A549 (cell line): Measurements from ENCODE around the gene HLA-DQA1.

Experiments used
- CEBPB ChIP-seq, 2 experiments: fragments of >200 bp in 1 of 2; sonication (Bioruptor Twin) in 1 of 2; formaldehyde crosslinking in 1 of 2; IDR thresholded peaks; 2 replicates each; pipeline ENCODE4 v1.6.1; 2012 to 2016
- CHD4 ChIP-seq: fragments of 200-600 bp; sonication (generic); IDR thresholded peaks from 2 replicates; pipeline ENCODE4 v1.6.1; 2016; ENCODE audit warnings: antibody characterized with exemption, mild to moderate bottlenecking, borderline replicate concordance
- MAFK ChIP-seq: fragments of 450-650 bp; IDR thresholded peaks from 2 replicates; pipeline ENCODE4 v1.6.1; 2014; ENCODE audit not compliant: partially characterized antibody
- NFE2L2 ChIP-seq: fragments of 150-350 bp; conservative IDR thresholded peaks from 2 replicates; pipeline ENCODE4 v1.6.1; 2014; ENCODE audit warnings: low read length
- PHF8 ChIP-seq: fragments of 200-600 bp; sonication (generic); IDR thresholded peaks from 2 replicates; pipeline ENCODE4 v1.6.1; 2016; ENCODE audit warnings: low read depth, mild to moderate bottlenecking, antibody characterized with exemption, moderate library complexity, borderline replicate concordance
- POLR2A ChIP-seq: IDR thresholded peaks from 2 replicates; pipeline ENCODE4 v1.6.1; 2012; ENCODE audit warnings: mild to moderate bottlenecking, low read length
- RAD21 ChIP-seq, 2 experiments: fragments of >200 bp in 1 of 2; sonication (Bioruptor Twin) in 1 of 2; formaldehyde crosslinking in 1 of 2; IDR thresholded peaks in 1 of 2; conservative IDR thresholded peaks in 1 of 2; 2 replicates in 1 of 2; 3 replicates in 1 of 2; pipeline ENCODE4 v1.6.1; 2012 to 2018; ENCODE audit warnings: inconsistent platforms in 1 of 2
- USF2 ChIP-seq: fragments of 450-650 bp; IDR thresholded peaks from 2 replicates; pipeline ENCODE4 v1.6.1; 2014; ENCODE audit warnings: antibody characterized with exemption
- TF ChIP-seq, protein P1 (sequence below): fragments of >200 bp; sonication (Bioruptor Twin); formaldehyde crosslinking; IDR thresholded peaks from 3 replicates; pipeline ENCODE4 v1.5.1; 2016

DNA sequence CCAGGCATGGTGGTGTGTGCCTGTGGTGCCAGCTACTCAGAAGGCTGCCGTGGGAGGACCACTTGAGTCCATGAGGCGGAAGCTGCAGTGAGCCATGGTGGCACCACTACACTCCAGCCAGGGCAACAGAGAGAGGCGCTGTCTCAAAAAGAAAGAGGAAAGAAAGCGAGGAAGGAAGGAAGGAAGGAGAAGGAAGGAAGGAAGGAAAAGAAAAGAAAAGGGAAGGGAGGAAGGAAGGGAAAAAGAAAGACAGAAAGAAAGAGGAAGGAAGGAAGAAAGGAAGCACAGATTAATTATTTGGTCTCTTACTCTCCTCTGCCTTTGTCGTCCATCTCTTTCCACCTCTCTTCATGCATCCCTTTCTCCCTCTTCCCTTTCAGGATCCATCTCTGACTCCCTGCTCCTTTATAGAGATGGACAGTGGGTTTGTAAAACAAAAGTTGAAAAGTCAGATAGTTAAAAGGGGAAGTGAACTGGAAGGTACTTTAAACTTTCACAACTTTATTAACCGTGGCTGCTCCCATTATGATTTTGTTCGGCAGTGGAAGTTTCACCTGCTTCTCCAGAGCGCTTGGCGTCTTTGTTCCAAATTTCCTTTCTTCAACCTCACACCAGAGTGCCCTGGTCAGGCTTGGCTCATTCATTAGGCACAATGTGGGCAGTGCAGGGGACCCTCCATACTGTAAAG is 1.5 kb downstream of the HLA-DQA1 start:
- TF ChIP-seq RAD21 (conservative IDR thresholded peaks at IDR 0.05 in 1 of 2, IDR thresholded peaks at IDR 0.05 in 1 of 2) (no peak), POLR2A (no peak), NFE2L2 (no peak), CEBPB (IDR thresholded peaks at IDR 0.05) (no peak), USF2 (no peak), CHD4 (no peak), PHF8 (no peak), MAFK (no peak)
- TF ChIP-seq, protein P1, sequence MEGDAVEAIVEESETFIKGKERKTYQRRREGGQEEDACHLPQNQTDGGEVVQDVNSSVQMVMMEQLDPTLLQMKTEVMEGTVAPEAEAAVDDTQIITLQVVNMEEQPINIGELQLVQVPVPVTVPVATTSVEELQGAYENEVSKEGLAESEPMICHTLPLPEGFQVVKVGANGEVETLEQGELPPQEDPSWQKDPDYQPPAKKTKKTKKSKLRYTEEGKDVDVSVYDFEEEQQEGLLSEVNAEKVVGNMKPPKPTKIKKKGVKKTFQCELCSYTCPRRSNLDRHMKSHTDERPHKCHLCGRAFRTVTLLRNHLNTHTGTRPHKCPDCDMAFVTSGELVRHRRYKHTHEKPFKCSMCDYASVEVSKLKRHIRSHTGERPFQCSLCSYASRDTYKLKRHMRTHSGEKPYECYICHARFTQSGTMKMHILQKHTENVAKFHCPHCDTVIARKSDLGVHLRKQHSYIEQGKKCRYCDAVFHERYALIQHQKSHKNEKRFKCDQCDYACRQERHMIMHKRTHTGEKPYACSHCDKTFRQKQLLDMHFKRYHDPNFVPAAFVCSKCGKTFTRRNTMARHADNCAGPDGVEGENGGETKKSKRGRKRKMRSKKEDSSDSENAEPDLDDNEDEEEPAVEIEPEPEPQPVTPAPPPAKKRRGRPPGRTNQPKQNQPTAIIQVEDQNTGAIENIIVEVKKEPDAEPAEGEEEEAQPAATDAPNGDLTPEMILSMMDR = no peak
